Endothelial cell of hepatic sinusoid (primary cell): Measurements from ENCODE around the gene CACNA1C.

ENCODE experiments used
- in situ Hi-C: cut with HindIII; loops from 2 replicates; pipeline ENCODE4 v1.10.0; 2017; ENCODE audit warnings: low sequenced_read_pairs

CACNA1C gene

GRCh38 chr12:2034633-2035430 is 18.0 kb upstream of the CACNA1C start:
- in situ Hi-C loops: no loop called here

- in situ Hi-C loops: no loop called here
These were observed 17.2 kb upstream of the CACNA1C start for GRCh38 chr12:2035431-2036055.

DNA sequence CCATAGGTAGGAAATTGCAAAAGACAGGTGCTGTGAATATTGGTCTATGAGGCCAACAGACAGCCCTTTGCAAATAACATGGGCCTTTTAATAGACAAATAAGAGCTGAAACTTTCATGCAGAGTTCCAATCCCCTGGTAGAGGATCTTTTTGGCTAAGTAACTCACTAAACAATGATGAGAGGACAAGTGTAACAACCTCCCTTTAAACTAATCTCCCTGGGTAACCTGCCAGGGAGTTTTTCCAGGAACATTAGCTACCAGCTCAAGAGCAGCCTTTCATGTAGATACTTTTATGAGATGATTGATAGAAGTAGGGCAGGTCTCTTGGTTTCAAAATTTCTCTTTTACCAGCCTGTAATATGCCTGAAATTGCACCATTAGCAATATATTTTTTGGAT is 13.8 kb upstream of the CACNA1C start:
- in situ Hi-C loops: no loop called here

DNA sequence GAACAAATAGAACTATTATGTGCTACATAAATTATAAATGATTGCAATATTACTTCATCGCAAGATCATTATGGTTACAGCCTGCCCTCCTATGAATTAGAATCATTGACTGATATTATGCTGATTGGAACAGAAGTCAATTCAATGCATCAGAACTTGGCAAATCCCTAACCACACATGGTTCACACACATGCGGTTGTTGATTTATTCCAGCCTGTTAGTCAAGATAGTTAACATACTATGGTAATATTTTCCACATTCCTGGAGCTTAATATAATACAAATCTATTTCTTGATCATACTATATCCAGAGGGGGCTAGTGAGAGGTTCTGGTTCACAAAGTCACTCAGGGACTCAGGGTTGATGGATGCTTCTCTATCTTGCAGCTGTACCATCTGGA is 9.7 kb upstream of the CACNA1C start:
- in situ Hi-C loops: no loop called here

- in situ Hi-C loops: no loop called here
These were observed 8.6 kb upstream of the CACNA1C start for GRCh38 chr12:2044165-2044564.

GRCh38 chr12:2046957-2047356 is 5.8 kb upstream of the CACNA1C start:
- in situ Hi-C loops: no loop called here

DNA sequence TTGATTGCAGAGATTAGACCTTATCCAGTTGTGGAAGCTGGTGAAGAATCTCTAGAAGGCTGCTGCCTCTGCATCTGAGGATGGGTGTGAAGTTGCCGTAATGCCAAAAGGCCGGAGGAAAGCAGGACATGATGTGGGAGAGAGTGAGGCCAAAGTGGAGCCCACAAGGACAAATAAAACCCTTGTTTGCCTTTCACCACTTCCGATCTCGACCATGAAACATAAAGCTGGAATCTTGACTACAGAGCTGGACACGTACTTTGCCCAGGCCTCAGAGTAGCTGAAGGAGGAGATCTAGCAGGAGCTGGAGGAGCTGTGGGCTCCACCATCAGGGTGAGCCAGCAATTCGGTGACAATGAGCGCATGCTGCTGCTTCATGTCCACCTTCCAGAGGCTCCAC is 5.0 kb upstream of the CACNA1C start:
- in situ Hi-C loops: no loop called here

- in situ Hi-C loops: no loop called here
These were observed 2.9 kb upstream of the CACNA1C start for GRCh38 chr12:2049604-2050540.

GRCh38 chr12:2051700-2052621 is 826 bp upstream of the CACNA1C start:
- in situ Hi-C loops: no loop called here

DNA sequence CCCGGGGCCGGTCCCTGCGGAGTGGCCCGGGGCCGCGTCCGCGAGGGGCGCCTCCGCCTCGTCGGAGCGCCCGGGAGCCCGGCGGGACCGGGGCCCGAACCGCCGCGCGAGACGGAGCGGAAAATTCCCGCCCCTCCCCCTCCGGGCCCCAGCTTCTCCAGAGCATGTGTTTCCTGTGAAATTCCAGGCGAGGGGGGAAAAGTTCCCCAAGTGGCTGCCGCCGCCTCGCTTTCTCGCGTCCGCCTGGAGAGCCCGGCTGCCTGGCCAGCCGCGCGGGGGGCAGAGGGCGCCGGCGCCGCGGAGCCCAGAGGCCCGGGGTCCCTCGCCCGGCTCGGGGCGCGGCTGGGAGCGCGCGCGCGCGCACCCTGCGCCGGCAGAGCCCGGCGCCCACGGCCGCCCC is 904 bp downstream of the CACNA1C start:
- in situ Hi-C loops: no loop called here

DNA sequence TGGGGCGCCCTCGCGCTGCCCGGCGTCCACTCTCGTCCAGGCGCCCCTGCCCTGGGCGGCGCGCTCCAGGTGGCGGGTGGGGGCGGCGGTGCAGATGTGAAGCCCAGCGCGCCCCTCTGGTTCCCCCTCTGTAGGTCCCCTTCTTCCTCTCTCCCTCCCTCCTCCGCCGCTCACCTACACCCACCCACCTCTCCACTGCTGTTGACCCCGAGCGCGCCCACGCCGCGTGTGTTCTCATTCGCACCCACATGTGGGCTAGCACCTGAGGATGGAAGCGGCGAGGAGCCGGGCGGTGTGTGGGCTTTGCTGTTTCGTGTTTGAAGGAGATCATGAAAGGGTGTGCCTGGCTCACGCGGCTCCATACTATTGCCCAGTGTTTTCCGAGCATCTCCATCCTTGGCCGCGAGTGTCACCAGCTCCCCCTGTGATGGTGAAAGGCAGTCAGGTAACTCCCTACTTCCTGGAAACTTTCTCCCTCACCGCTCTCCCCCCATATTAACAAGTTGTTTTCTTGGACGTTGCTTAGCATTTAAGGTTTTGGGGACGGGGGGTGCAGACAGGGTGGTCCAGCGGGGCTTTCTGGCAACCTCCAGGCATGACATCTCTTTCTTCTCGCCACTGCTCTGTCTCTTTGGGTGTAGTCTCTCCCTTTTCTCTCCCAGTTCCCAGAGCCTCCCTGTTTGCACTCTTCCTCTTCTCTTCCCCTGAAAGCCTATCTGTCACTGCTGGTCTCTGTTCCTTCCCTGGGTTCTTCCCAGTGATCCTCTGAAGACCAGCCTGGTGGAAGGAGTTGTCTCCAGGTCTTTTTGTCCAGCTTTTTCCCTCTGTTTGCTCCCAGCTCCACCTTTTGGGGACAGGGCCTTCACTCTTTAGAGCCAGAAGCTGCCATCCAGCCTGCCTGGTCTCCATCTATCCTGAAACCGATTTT is 1.6 kb downstream of the CACNA1C start:
- in situ Hi-C loops: no loop called here

DNA sequence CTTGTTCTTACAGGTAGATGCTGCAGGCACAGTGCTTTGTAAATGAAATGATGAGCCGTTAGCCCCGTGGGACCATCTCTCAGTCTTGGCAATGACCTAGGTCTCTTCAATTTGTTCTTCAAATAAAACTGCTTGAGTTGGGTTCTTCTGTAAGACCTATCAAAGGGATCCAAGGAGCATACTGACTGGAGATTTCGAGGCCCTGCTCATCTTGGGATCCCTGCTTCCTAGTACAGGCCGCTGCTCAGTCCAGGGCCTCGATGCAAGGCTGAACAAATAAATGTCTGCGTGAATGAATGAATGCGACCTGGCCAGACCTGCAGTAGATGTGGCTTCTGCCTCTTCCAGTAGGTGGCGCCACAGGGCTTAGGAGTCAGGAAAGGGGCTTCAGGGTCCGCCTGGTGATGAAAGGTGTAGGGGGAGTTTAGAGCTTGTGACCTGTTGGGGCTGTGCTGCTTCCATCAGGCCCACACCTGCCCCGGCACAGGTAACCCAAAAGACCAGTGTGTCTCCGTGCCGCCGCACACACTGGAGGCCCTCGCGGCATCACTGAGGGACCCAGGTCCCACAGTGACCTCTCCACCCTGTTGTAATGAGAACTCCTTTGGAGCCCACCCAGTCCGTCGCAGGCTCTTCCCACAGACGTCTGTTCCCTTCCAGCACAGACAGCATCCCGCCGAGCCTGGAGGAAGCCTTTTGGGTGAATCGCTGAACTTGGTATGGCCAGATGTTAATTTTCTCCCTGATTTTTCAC is 4.4 kb downstream of the CACNA1C start:
- in situ Hi-C loops: no loop called here

- in situ Hi-C loops: no loop called here
These were observed 5.1 kb downstream of the CACNA1C start for GRCh38 chr12:2057795-2058408.

GRCh38 chr12:2058837-2059236 is 6.0 kb downstream of the CACNA1C start:
- in situ Hi-C loops: no loop called here

DNA sequence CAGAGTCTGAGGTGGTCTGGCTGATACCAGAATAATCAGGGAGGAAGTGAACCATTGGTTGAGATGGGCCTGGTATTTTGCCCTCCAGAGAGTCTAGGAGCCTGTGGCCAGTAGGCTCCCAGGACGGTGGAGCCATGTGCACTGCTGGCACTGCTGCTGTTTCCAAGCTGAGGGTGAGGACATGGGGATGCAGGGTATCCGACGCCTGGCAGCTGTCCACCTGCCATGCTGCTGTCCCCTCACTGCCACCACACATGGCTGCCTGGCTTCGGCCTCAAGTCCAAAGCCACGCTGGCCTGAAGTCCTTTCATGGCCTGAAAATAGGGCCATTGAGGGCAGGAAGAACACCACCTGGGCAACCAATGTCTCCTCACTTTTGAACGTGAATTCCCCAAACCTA is 8.6 kb downstream of the CACNA1C start:
- in situ Hi-C loops: no loop called here

- in situ Hi-C loops: no loop called here
These were observed 11.3 kb downstream of the CACNA1C start for GRCh38 chr12:2064071-2064507.

DNA sequence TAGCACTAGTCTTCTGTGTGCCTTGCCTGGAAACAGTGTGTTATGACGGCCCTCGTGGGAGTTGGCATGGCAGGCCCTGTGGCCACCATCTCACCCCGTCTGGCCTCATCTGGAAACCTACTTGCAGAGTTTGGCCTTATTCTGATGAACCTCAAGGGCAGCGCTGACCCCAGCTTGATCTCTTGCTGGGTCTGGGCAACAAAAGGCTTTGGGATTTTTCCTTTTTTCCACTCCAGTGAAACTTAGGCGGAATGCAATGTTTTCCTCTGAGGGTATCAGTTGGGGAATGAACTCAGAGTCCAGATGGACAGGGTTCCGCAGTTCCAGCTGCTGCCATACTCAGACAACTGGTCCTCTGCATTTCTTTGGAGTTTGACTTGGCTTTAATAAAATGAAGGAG is 15.9 kb downstream of the CACNA1C start:
- in situ Hi-C loops: no loop called here

GRCh38 chr12:2070440-2071045 is 17.8 kb downstream of the CACNA1C start:
- in situ Hi-C loops: no loop called here
